Trophoblast cell (in vitro differentiated cells and primary cell): ENCODE results near the gene NDUFB11.

Source experiments
- DNase-seq, 2 donors: peaks; one replicate each; pipeline ENCODE4 v3.0.0-alpha.2; 2016
- H2AFZ ChIP-seq: 2 replicates; pipeline ENCODE4 v1.6.1; 2013; ENCODE audit warnings: low read length, moderate library complexity, mild to moderate bottlenecking; ENCODE audit not compliant: insufficient read depth, poor library complexity
- H2AK5ac ChIP-seq: 2 replicates; pipeline ENCODE4 v1.6.1; 2013; ENCODE audit warnings: mild to moderate bottlenecking, low read length
- H2BK120ac ChIP-seq: 2 replicates; pipeline ENCODE4 v1.6.1; 2013; ENCODE audit warnings: low read length, mild to moderate bottlenecking, moderate library complexity; ENCODE audit not compliant: insufficient read depth, poor library complexity
- H2BK12ac ChIP-seq: 2 replicates; pipeline ENCODE4 v1.6.1; 2013; ENCODE audit warnings: mild to moderate bottlenecking, low read length, moderate library complexity
- H2BK5ac ChIP-seq: 2 replicates; pipeline ENCODE4 v1.6.1; 2013; ENCODE audit warnings: low read length, low read depth, moderate library complexity, mild to moderate bottlenecking; ENCODE audit not compliant: poor library complexity
- H3K14ac ChIP-seq: 2 replicates; pipeline ENCODE4 v1.6.1; 2013; ENCODE audit warnings: mild to moderate bottlenecking, low read length
- H3K18ac ChIP-seq: 2 replicates; pipeline ENCODE4 v1.6.1; 2013; ENCODE audit warnings: mild to moderate bottlenecking, low read length
- H3K23ac ChIP-seq: 2 replicates; pipeline ENCODE4 v1.6.1; 2013; ENCODE audit warnings: low read length
- H3K27ac ChIP-seq: 2 replicates; pipeline ENCODE4 v1.5.1; 2013; ENCODE audit warnings: low read depth, mild to moderate bottlenecking, inconsistent platforms, low read length, moderate library complexity
- H3K27me3 ChIP-seq: 2 replicates; pipeline ENCODE4 v1.6.1; 2013; ENCODE audit warnings: inconsistent platforms, mild to moderate bottlenecking, low read length, moderate library complexity; ENCODE audit not compliant: insufficient read depth
- H3K36me3 ChIP-seq, 2 experiments: 1 replicate in 1 of 2; 2 replicates in 1 of 2; pipeline ENCODE4 v1.6.1; 2013; ENCODE audit warnings: low read length in 2 of 2, mild to moderate bottlenecking in 2 of 2, moderate library complexity in 1 of 2; ENCODE audit not compliant: insufficient read depth in 2 of 2, control insufficient read depth in 1 of 2
- H3K4ac ChIP-seq: 2 replicates; pipeline ENCODE4 v1.6.1; 2013; ENCODE audit warnings: low read depth, mild to moderate bottlenecking, low read length, moderate library complexity
- H3K4me1 ChIP-seq, 2 experiments: 1 replicate in 1 of 2; 2 replicates in 1 of 2; pipeline ENCODE4 v1.6.1; 2013; ENCODE audit warnings: low read length in 2 of 2, mild to moderate bottlenecking in 2 of 2, moderate library complexity in 1 of 2; ENCODE audit not compliant: insufficient read depth in 2 of 2, control insufficient read depth in 1 of 2
- H3K4me2 ChIP-seq: 2 replicates; pipeline ENCODE4 v1.6.1; 2013; ENCODE audit warnings: inconsistent platforms, mild to moderate bottlenecking, low read length, moderate library complexity
- H3K4me3 ChIP-seq: 2 replicates; pipeline ENCODE4 v1.5.1; 2013; ENCODE audit warnings: mild to moderate bottlenecking, low read depth, low read length, inconsistent platforms
- H3K79me1 ChIP-seq: one replicate; pipeline ENCODE4 v1.6.1; 2013; ENCODE audit warnings: low read length
- H3K79me2 ChIP-seq: 2 replicates; pipeline ENCODE4 v1.6.1; 2013; ENCODE audit warnings: low read length, mild to moderate bottlenecking; ENCODE audit not compliant: control insufficient read depth, insufficient read depth, poor library complexity
- H3K9ac ChIP-seq: 2 replicates; pipeline ENCODE4 v1.6.1; 2013; ENCODE audit warnings: mild to moderate bottlenecking, low read length
- H3K9me3 ChIP-seq: 2 replicates; pipeline ENCODE4 v1.6.1; 2013; ENCODE audit warnings: low read depth, mild to moderate bottlenecking, control low read depth, inconsistent platforms, low read length; ENCODE audit not compliant: insufficient read depth
- H4K12ac ChIP-seq: 2 replicates; pipeline ENCODE4 v1.6.1; 2013; ENCODE audit warnings: low read depth, mild to moderate bottlenecking, low read length, moderate library complexity
- H4K8ac ChIP-seq: 2 replicates; pipeline ENCODE4 v1.6.1; 2013; ENCODE audit warnings: low read depth, mild to moderate bottlenecking, low read length, moderate library complexity
- H4K91ac ChIP-seq: one replicate; pipeline ENCODE4 v1.6.1; 2013; ENCODE audit warnings: low read depth, mild to moderate bottlenecking, low read length, moderate library complexity
- WGBS: extraction: QIAGEN DNeasy Blood & Tissue Kit; methylation state at CpG from one replicate; pipeline ENCODE4 v1.1.7; 2013; ENCODE audit warnings: missing lambda C conversion rate; ENCODE audit not compliant: insufficient read length, insufficient coverage; ENCODE audit errors: extremely low coverage; 5-methylcytosine and 5-hydroxymethylcytosine counted together

The NDUFB11 gene

GRCh38 chrX:47170861-47171692 lies 26.6 kb upstream of the NDUFB11 start:
- no peak for DNase-seq

GRCh38 chrX:47169726-47170515 lies 25.4 kb upstream of the NDUFB11 start:
- Histone ChIP-seq H3K14ac (no peak overlapping the region), H3K4me2 (no peak overlapping the region), H3K18ac (no peak overlapping the region), H3K79me2 (no peaks in the 10 kb centered on the region), H3K9me3 (no peaks in the 10 kb centered on the region), H4K8ac (no peak overlapping the region), H3K27ac (no peak overlapping the region), H3K23ac (no peak overlapping the region), H2AK5ac (no peak overlapping the region), H2BK12ac (no peak overlapping the region), H3K79me1 (no peaks in the 10 kb centered on the region), H3K27me3 (no peaks in the 10 kb centered on the region), H3K4me1 (no peaks in the 10 kb centered on the region), H3K36me3 (peaks cover 58 to 59% of the 10 kb centered on the region in 2 experiments), H2BK120ac (no peak overlapping the region), H4K12ac (no peak overlapping the region), H4K91ac (no peak overlapping the region), H3K4me3 (no peak overlapping the region), H3K9ac (no peak overlapping the region), H3K4ac (no peak overlapping the region), H2BK5ac (no peak overlapping the region), H2AFZ (no peak overlapping the region)
- WGBS, result no CpG with 5 or more reads among the region's 13 CpGs
- DNase-seq, result peak; percentile 36 to 48

More at GRCh38 chrX:47170861-47171692, 26.6 kb upstream of the NDUFB11 start:
- H2BK12ac ChIP-seq, result no peak overlapping the region
- no peak overlapping the region for H2BK5ac ChIP-seq
- H3K4me3 ChIP-seq, result no peak overlapping the region
- H3K79me1 ChIP-seq, result no peaks in the 10 kb centered on the region
- H3K27ac ChIP-seq, result no peak overlapping the region
- H3K4me1 ChIP-seq, result no peaks in the 10 kb centered on the region
- no peaks in the 10 kb centered on the region for H3K27me3 ChIP-seq
- H3K23ac ChIP-seq, result no peak overlapping the region
- H2BK120ac ChIP-seq, result no peak overlapping the region
- H4K91ac ChIP-seq, result no peak overlapping the region
- no peak overlapping the region for H3K4ac ChIP-seq
- H3K79me2 ChIP-seq, result no peaks in the 10 kb centered on the region
- H3K9ac ChIP-seq, result no peak overlapping the region
- WGBS, result no CpG with 5 or more reads among the region's 34 CpGs
- peaks cover 69% of the 10 kb centered on the region in 2 experiments for H3K36me3 ChIP-seq
- no peaks in the 10 kb centered on the region for H3K9me3 ChIP-seq
- H2AFZ ChIP-seq, result no peak overlapping the region
- no peak overlapping the region for H3K4me2 ChIP-seq
- H4K12ac ChIP-seq, result no peak overlapping the region
- H3K14ac ChIP-seq, result no peak overlapping the region
- no peak overlapping the region for H2AK5ac ChIP-seq
- H4K8ac ChIP-seq, result no peak overlapping the region
- H3K18ac ChIP-seq, result no peak overlapping the region

GRCh38 chrX:47169273-47169672 lies 24.8 kb upstream of the NDUFB11 start:
- Histone ChIP-seq H3K9me3 (no peaks in the 10 kb centered on the region), H2BK12ac (no peak overlapping the region), H4K12ac (no peak overlapping the region), H4K8ac (no peak overlapping the region), H2AK5ac (no peak overlapping the region), H3K79me2 (no peaks in the 10 kb centered on the region), H3K79me1 (no peaks in the 10 kb centered on the region), H4K91ac (no peak overlapping the region), H2BK5ac (no peak overlapping the region), H3K23ac (no peak overlapping the region), H3K9ac (no peak overlapping the region), H3K18ac (no peak overlapping the region), H3K27ac (no peak overlapping the region), H3K4me2 (no peak overlapping the region), H3K4ac (no peak overlapping the region), H3K14ac (no peak overlapping the region), H3K27me3 (no peaks in the 10 kb centered on the region), H3K4me3 (no peak overlapping the region), H2BK120ac (no peak overlapping the region), H3K4me1 (no peaks in the 10 kb centered on the region), H2AFZ (no peak overlapping the region), H3K36me3 (peaks cover 52 to 53% of the 10 kb centered on the region in 2 experiments)
- DNase-seq, result no peak
- no CpG with 5 or more reads among the region's 19 CpGs for WGBS

- H3K27ac ChIP-seq, result no peak overlapping the region
- no peak overlapping the region for H3K18ac ChIP-seq
- H2BK12ac ChIP-seq, result no peak overlapping the region
- DNase-seq, result no peak
- no peak overlapping the region for H2AFZ ChIP-seq
- H3K27me3 ChIP-seq, result no peaks in the 10 kb centered on the region
- no peak overlapping the region for H3K4me3 ChIP-seq
- H2BK5ac ChIP-seq, result no peak overlapping the region
- H3K14ac ChIP-seq, result no peak overlapping the region
- H3K79me2 ChIP-seq, result no peaks in the 10 kb centered on the region
- no peaks in the 10 kb centered on the region for H3K79me1 ChIP-seq
- H4K91ac ChIP-seq, result no peak overlapping the region
- H3K23ac ChIP-seq, result no peak overlapping the region
- H4K8ac ChIP-seq, result no peak overlapping the region
- peaks cover 48% of the 10 kb centered on the region in 2 experiments for H3K36me3 ChIP-seq
- H3K4me1 ChIP-seq, result no peaks in the 10 kb centered on the region
- no peaks in the 10 kb centered on the region for H3K9me3 ChIP-seq
- H3K9ac ChIP-seq, result no peak overlapping the region
- no peak overlapping the region for H4K12ac ChIP-seq
- no CpG with 5 or more reads among the region's 6 CpGs for WGBS
- no peak overlapping the region for H3K4me2 ChIP-seq
- no peak overlapping the region for H2BK120ac ChIP-seq
- no peak overlapping the region for H3K4ac ChIP-seq
- no peak overlapping the region for H2AK5ac ChIP-seq
These were observed 24.1 kb upstream of the NDUFB11 start for GRCh38 chrX:47168495-47169073.
